ENCODE results near the gene HSPE1.
"Not testable (repeated sequence)": the region's sequence is repeated elsewhere in the genome, so short reads cannot be mapped to it uniquely, and the experiment has no call there.

Gene HSPE1

GRCh38 chr2:197499594-197500502 is at the start of gene HSPE1, which contains the start of gene HSPD1:
Gene HSPE1 (plus strand): TSS chr2:197500379. CDS start chr2:197500437, 58 bp downstream.
Gene HSPD1 (minus strand): TSS chr2:197499840. CDS start chr2:197498848, 992 bp downstream.
- H3K27me3 ChIP-seq (ENCODE audit: control insufficient read depth, insufficient read depth, low read length), result no peaks in the 10 kb centered on the region
- H3K9ac ChIP-seq (ENCODE audit: low read length), result peak within 1 kb of the TSS; percentile 87
- no peaks in the 10 kb centered on the region for H3K36me3 ChIP-seq (ENCODE audit: control insufficient read depth, insufficient read depth, low read length)
- H3K9me3 ChIP-seq (ENCODE audit: control insufficient read depth, low read length), result no peaks in the 10 kb centered on the region
- peak within 1 kb of the TSS; percentile 71 for H3K4me3 ChIP-seq (ENCODE audit: low read length)
- H3K4me1 ChIP-seq (ENCODE audit: control insufficient read depth, insufficient read depth, low read length), result peaks cover 9% of the 10 kb centered on the region

- Histone ChIP-seq H3K9ac (ENCODE audit: low read length) (no peak overlapping the region), H3K27me3 (ENCODE audit: control insufficient read depth, insufficient read depth, low read length) (no peaks in the 10 kb centered on the region), H3K9me3 (ENCODE audit: control insufficient read depth, low read length) (no peaks in the 10 kb centered on the region), H3K36me3 (ENCODE audit: control insufficient read depth, insufficient read depth, low read length) (no peaks in the 10 kb centered on the region), H3K4me1 (ENCODE audit: control insufficient read depth, insufficient read depth, low read length) (peaks cover 5% of the 10 kb centered on the region), H3K4me3 (ENCODE audit: low read length) (no peak overlapping the region)
Observed at GRCh38 chr2:197450465-197450864, 49.7 kb upstream of the HSPE1 start.

- not testable (repeated sequence) for H3K9ac ChIP-seq (ENCODE audit: low read length); H3K27me3 ChIP-seq (ENCODE audit: control insufficient read depth, insufficient read depth, low read length); H3K4me1 ChIP-seq (ENCODE audit: control insufficient read depth, insufficient read depth, low read length); H3K9me3 ChIP-seq (ENCODE audit: control insufficient read depth, low read length); H3K36me3 ChIP-seq (ENCODE audit: control insufficient read depth, insufficient read depth, low read length); H3K4me3 ChIP-seq (ENCODE audit: low read length)
Observed at GRCh38 chr2:197450935-197451358, 49.2 kb upstream of the HSPE1 start.

GRCh38 chr2:197452754-197453122 is 47.4 kb upstream of the HSPE1 start:
- H3K4me1 ChIP-seq (ENCODE audit: control insufficient read depth, insufficient read depth, low read length), result peaks cover 5% of the 10 kb centered on the region
- peak overlapping the region; percentile 47 for H3K4me3 ChIP-seq (ENCODE audit: low read length)
- H3K9ac ChIP-seq (ENCODE audit: low read length), result peak overlapping the region; percentile 100
- no peaks in the 10 kb centered on the region for H3K9me3 ChIP-seq (ENCODE audit: control insufficient read depth, low read length)
- no peaks in the 10 kb centered on the region for H3K27me3 ChIP-seq (ENCODE audit: control insufficient read depth, insufficient read depth, low read length)
- no peaks in the 10 kb centered on the region for H3K36me3 ChIP-seq (ENCODE audit: control insufficient read depth, insufficient read depth, low read length)

GRCh38 chr2:197453123-197453913 is 46.9 kb upstream of the HSPE1 start, which contains the start of gene COQ10B:
Gene COQ10B (plus strand): TSS chr2:197453552. CDS start chr2:197453561, 9 bp downstream.
- Histone ChIP-seq H3K4me1 (ENCODE audit: control insufficient read depth, insufficient read depth, low read length) (peaks cover 5% of the 10 kb centered on the region), H3K27me3 (ENCODE audit: control insufficient read depth, insufficient read depth, low read length) (no peaks in the 10 kb centered on the region), H3K9me3 (ENCODE audit: control insufficient read depth, low read length) (no peaks in the 10 kb centered on the region), H3K4me3 (ENCODE audit: low read length) (peak within 1 kb of the TSS; percentile 100), H3K36me3 (ENCODE audit: control insufficient read depth, insufficient read depth, low read length) (no peaks in the 10 kb centered on the region), H3K9ac (ENCODE audit: low read length) (peak within 1 kb of the TSS; percentile 100)

GRCh38 chr2:197453914-197454398 is 46.2 kb upstream of the HSPE1 start:
- H3K36me3 ChIP-seq (ENCODE audit: control insufficient read depth, insufficient read depth, low read length), result no peaks in the 10 kb centered on the region
- peak overlapping the region; percentile 100 for H3K4me3 ChIP-seq (ENCODE audit: low read length)
- H3K9ac ChIP-seq (ENCODE audit: low read length), result peak overlapping the region; percentile 100
- peaks cover 5% of the 10 kb centered on the region for H3K4me1 ChIP-seq (ENCODE audit: control insufficient read depth, insufficient read depth, low read length)
- H3K27me3 ChIP-seq (ENCODE audit: control insufficient read depth, insufficient read depth, low read length), result no peaks in the 10 kb centered on the region
- no peaks in the 10 kb centered on the region for H3K9me3 ChIP-seq (ENCODE audit: control insufficient read depth, low read length)

GRCh38 chr2:197454923-197455322 is 45.3 kb upstream of the HSPE1 start:
- H3K9me3 ChIP-seq (ENCODE audit: control insufficient read depth, low read length), result no peaks in the 10 kb centered on the region
- peaks cover 12% of the 10 kb centered on the region for H3K4me1 ChIP-seq (ENCODE audit: control insufficient read depth, insufficient read depth, low read length)
- H3K27me3 ChIP-seq (ENCODE audit: control insufficient read depth, insufficient read depth, low read length), result no peaks in the 10 kb centered on the region
- no peaks in the 10 kb centered on the region for H3K36me3 ChIP-seq (ENCODE audit: control insufficient read depth, insufficient read depth, low read length)
- H3K4me3 ChIP-seq (ENCODE audit: low read length), result no peak overlapping the region
- H3K9ac ChIP-seq (ENCODE audit: low read length), result peak overlapping the region; percentile 100

GRCh38 chr2:197455428-197455827 is 44.8 kb upstream of the HSPE1 start:
- no peaks in the 10 kb centered on the region for H3K27me3 ChIP-seq (ENCODE audit: control insufficient read depth, insufficient read depth, low read length)
- H3K9me3 ChIP-seq (ENCODE audit: control insufficient read depth, low read length), result no peaks in the 10 kb centered on the region
- H3K4me3 ChIP-seq (ENCODE audit: low read length), result no peak overlapping the region

GRCh38 chr2:197460649-197461048 is 39.5 kb upstream of the HSPE1 start:
- Histone ChIP-seq H3K9ac (ENCODE audit: low read length) (peak overlapping the region; percentile 10), H3K4me3 (ENCODE audit: low read length) (no peak overlapping the region), H3K27me3 (ENCODE audit: control insufficient read depth, insufficient read depth, low read length) (no peaks in the 10 kb centered on the region), H3K36me3 (ENCODE audit: control insufficient read depth, insufficient read depth, low read length) (no peaks in the 10 kb centered on the region), H3K9me3 (ENCODE audit: control insufficient read depth, low read length) (no peaks in the 10 kb centered on the region), H3K4me1 (ENCODE audit: control insufficient read depth, insufficient read depth, low read length) (peaks cover 19% of the 10 kb centered on the region)

More at GRCh38 chr2:197455428-197455827, 44.8 kb upstream of the HSPE1 start:
- peaks cover 16% of the 10 kb centered on the region for H3K4me1 ChIP-seq (ENCODE audit: control insufficient read depth, insufficient read depth, low read length)
- H3K36me3 ChIP-seq (ENCODE audit: control insufficient read depth, insufficient read depth, low read length), result no peaks in the 10 kb centered on the region
- no peak overlapping the region for H3K9ac ChIP-seq (ENCODE audit: low read length)

- H3K36me3 ChIP-seq (ENCODE audit: control insufficient read depth, insufficient read depth, low read length), result no peaks in the 10 kb centered on the region
- H3K27me3 ChIP-seq (ENCODE audit: control insufficient read depth, insufficient read depth, low read length), result no peaks in the 10 kb centered on the region
- H3K4me1 ChIP-seq (ENCODE audit: control insufficient read depth, insufficient read depth, low read length), result peaks cover 19% of the 10 kb centered on the region
- H3K9me3 ChIP-seq (ENCODE audit: control insufficient read depth, low read length), result no peaks in the 10 kb centered on the region
- no peak overlapping the region for H3K4me3 ChIP-seq (ENCODE audit: low read length)
- peak overlapping the region; percentile 10 for H3K9ac ChIP-seq (ENCODE audit: low read length)
Observed at GRCh38 chr2:197461057-197461456, 39.1 kb upstream of the HSPE1 start.

- no peaks in the 10 kb centered on the region for H3K9me3 ChIP-seq (ENCODE audit: control insufficient read depth, low read length)
- H3K9ac ChIP-seq (ENCODE audit: low read length), result no peak overlapping the region
- H3K36me3 ChIP-seq (ENCODE audit: control insufficient read depth, insufficient read depth, low read length), result peaks cover 4% of the 10 kb centered on the region
- no peaks in the 10 kb centered on the region for H3K27me3 ChIP-seq (ENCODE audit: control insufficient read depth, insufficient read depth, low read length)
- H3K4me1 ChIP-seq (ENCODE audit: control insufficient read depth, insufficient read depth, low read length), result peaks cover 17% of the 10 kb centered on the region
- H3K4me3 ChIP-seq (ENCODE audit: low read length), result no peak overlapping the region
Observed at GRCh38 chr2:197464175-197464574, 36.0 kb upstream of the HSPE1 start.

- Histone ChIP-seq H3K9me3 (ENCODE audit: control insufficient read depth, low read length) (no peaks in the 10 kb centered on the region), H3K4me1 (ENCODE audit: control insufficient read depth, insufficient read depth, low read length) (no peaks in the 10 kb centered on the region), H3K36me3 (ENCODE audit: control insufficient read depth, insufficient read depth, low read length) (peaks cover 8% of the 10 kb centered on the region), H3K4me3 (ENCODE audit: low read length) (no peak overlapping the region), H3K27me3 (ENCODE audit: control insufficient read depth, insufficient read depth, low read length) (no peaks in the 10 kb centered on the region), H3K9ac (ENCODE audit: low read length) (no peak overlapping the region)
Observed at GRCh38 chr2:197472166-197472565, 28.0 kb upstream of the HSPE1 start.

Data from mucosa of stomach (tissue), 1 donor.